Esophagus squamous epithelium (tissue), 4 donors: ENCODE data around the gene GNB3.

Experiments
- POLR2A ChIP-seq, 4 donors: fragments of 450-650 bp; IDR thresholded peaks; one replicate each; pipeline ENCODE4 v1.6.1; 2017; ENCODE audit warnings: antibody characterized with exemption in 4 of 4, mild to moderate bottlenecking in 4 of 4, moderate library complexity in 3 of 4
- TF ChIP-seq, protein P1 (sequence below), 6 experiments: fragments of 450-650 bp in 4 of 6; fragments of 200-600 bp in 2 of 6; sonication (generic) in 2 of 6; IDR thresholded peaks; one replicate each; pipeline ENCODE4 v1.5.1; 2016 to 2019; ENCODE audit warnings: antibody characterized with exemption in 6 of 6, mild to moderate bottlenecking in 4 of 6, moderate library complexity in 4 of 6

DNA sequence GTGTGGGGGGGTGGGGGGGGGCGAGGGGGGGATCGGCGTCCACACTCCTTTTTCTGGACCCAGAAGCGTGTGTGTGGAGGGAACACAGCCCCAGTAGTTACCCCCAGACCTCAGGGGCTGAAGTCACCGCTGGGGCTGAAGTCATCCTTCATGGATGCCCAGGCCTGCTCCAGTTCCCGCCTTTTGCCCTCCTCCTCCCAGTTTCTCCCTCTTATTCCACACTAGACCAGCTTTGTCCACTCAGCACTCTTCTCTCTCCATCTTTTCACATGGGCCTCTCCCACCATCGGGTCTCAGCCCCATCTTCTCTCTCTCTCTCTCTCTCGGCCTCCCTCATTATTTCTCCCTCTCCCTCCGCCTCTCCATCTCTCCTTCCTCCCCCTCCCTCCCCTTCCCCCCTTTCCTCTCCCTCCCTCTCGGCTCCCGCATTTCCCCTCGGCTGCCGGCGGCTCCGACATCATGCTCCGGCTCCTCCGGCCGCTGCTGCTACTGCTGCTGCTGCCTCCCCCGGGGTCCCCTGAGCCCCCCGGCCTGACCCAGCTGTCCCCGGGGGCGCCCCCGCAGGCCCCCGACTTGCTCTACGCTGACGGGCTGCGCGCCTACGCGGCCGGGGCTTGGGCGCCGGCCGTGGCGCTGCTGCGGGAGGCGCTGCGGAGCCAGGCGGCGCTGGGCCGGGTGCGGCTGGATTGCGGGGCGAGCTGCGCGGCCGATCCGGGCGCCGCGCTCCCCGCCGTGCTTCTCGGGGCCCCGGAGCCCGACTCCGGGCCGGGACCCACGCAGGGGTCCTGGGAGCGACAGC lies 12.5 kb upstream of the GNB3 start, which contains the start of gene P3H3:
- TF ChIP-seq, protein P1, sequence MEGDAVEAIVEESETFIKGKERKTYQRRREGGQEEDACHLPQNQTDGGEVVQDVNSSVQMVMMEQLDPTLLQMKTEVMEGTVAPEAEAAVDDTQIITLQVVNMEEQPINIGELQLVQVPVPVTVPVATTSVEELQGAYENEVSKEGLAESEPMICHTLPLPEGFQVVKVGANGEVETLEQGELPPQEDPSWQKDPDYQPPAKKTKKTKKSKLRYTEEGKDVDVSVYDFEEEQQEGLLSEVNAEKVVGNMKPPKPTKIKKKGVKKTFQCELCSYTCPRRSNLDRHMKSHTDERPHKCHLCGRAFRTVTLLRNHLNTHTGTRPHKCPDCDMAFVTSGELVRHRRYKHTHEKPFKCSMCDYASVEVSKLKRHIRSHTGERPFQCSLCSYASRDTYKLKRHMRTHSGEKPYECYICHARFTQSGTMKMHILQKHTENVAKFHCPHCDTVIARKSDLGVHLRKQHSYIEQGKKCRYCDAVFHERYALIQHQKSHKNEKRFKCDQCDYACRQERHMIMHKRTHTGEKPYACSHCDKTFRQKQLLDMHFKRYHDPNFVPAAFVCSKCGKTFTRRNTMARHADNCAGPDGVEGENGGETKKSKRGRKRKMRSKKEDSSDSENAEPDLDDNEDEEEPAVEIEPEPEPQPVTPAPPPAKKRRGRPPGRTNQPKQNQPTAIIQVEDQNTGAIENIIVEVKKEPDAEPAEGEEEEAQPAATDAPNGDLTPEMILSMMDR (IDR thresholded peaks at IDR 0.05), result peak in 2 of 6 experiments; percentile 5 to 14
- TF ChIP-seq POLR2A (IDR thresholded peaks at IDR 0.05), result no peak
